Mucosa of rectum (tissue), 2 donors: ENCODE measurements around the gene PCDH8.

Source experiments
- H3K27ac ChIP-seq, 2 donors: one replicate each; pipeline ENCODE4 v1.7.0; 2013; ENCODE audit warnings: inconsistent platforms in 2 of 2, low read depth in 2 of 2, low read length in 2 of 2
- H3K27me3 ChIP-seq, 2 donors: one replicate each; pipeline ENCODE4 v1.7.0; 2013; ENCODE audit warnings: low read length in 2 of 2; ENCODE audit not compliant: control insufficient read depth in 2 of 2, insufficient read depth in 2 of 2
- H3K36me3 ChIP-seq, 2 donors: one replicate each; pipeline ENCODE4 v1.7.0; 2013; ENCODE audit warnings: low read length in 2 of 2; ENCODE audit not compliant: control insufficient read depth in 2 of 2, insufficient read depth in 2 of 2
- H3K4me1 ChIP-seq, 2 donors: one replicate each; pipeline ENCODE4 v1.7.0; 2013; ENCODE audit warnings: low read length in 2 of 2, mild to moderate bottlenecking in 1 of 2; ENCODE audit not compliant: control insufficient read depth in 2 of 2, insufficient read depth in 2 of 2
- H3K4me3 ChIP-seq, 2 donors: one replicate each; pipeline ENCODE4 v1.7.0; 2013; ENCODE audit warnings: low read length in 2 of 2
- H3K9ac ChIP-seq, 2 donors: one replicate each; pipeline ENCODE4 v1.7.0; 2013; ENCODE audit warnings: low read length in 2 of 2, low read depth in 1 of 2, mild to moderate bottlenecking in 1 of 2
- H3K9me3 ChIP-seq, 2 donors: one replicate each; pipeline ENCODE4 v1.7.0; 2013; ENCODE audit warnings: low read length in 2 of 2; ENCODE audit not compliant: control insufficient read depth in 2 of 2
- donor health status: healthy.
- donor health status: Normal muscosa, but diverticular disease.

The PCDH8 gene

DNA sequence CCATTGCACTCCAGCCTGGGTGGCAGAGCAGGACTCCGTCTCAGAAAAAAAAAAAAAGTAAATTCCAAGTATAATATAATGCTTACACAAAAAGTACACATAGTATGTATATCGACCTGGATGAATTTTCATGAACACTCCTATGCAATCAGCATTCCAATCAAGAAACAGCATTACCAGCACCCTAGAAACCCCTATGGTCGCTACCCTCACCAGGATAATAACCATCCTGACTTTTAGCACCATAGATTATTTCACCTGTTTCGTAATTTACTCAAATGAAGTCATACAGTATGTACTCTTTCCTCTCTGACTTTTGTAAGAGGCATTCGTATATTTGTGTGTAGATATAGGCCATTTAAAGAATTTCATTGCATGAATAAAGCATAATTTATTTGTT lies 47.6 kb downstream of the PCDH8 start:
- H3K36me3 ChIP-seq, result no peaks in the 10 kb centered on the region

GRCh38 chr13:52798770-52799430 lies 49.5 kb downstream of the PCDH8 start:
- no peak overlapping the region for H3K27ac ChIP-seq
- H3K9me3 ChIP-seq, result no peaks in the 10 kb centered on the region
- no peak overlapping the region for H3K4me3 ChIP-seq
- H3K4me1 ChIP-seq, result no peaks in the 10 kb centered on the region
- H3K36me3 ChIP-seq, result no peaks in the 10 kb centered on the region
- H3K9ac ChIP-seq, result no peak overlapping the region
- H3K27me3 ChIP-seq, result peaks cover 0 to 2% of the 10 kb centered on the region in 2 donors

More for the DNA sequence above, 47.6 kb downstream of the PCDH8 start:
- Histone ChIP-seq H3K9me3 (no peaks in the 10 kb centered on the region), H3K4me1 (no peaks in the 10 kb centered on the region), H3K9ac (no peak overlapping the region), H3K27me3 (peaks cover 0 to 2% of the 10 kb centered on the region in 2 donors), H3K27ac (no peak overlapping the region), H3K4me3 (no peak overlapping the region)

- no peaks in the 10 kb centered on the region for H3K4me1 ChIP-seq
- no peaks in the 10 kb centered on the region for H3K9me3 ChIP-seq
- H3K4me3 ChIP-seq, result no peak overlapping the region
- no peaks in the 10 kb centered on the region for H3K27me3 ChIP-seq
- H3K36me3 ChIP-seq, result no peaks in the 10 kb centered on the region
- H3K27ac ChIP-seq, result no peak overlapping the region
- no peak overlapping the region for H3K9ac ChIP-seq
Measured at GRCh38 chr13:52797176-52797575, 51.3 kb downstream of the PCDH8 start.

DNA sequence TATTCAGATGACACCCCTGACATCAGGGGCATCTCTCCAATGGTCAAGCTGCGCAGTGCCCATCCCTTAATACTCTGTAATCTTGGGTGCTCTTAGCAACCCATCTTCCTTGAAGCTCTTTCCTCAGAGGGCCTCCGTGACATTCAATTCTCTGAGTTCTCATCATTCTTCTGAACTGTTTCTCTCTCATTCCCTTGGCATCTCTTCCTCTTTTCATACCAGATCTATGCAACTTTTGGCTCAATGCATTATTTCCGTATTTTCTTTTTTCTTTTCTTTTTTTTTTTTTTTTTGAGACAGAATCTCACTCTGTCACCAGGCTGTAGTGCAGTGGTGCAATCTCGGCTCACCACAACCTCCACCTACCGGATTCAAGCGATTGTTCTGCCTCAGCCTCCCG lies 53.9 kb downstream of the PCDH8 start:
- Histone ChIP-seq H3K36me3 (no peaks in the 10 kb centered on the region), H3K27ac (no peak overlapping the region), H3K4me3 (no peak overlapping the region)

DNA sequence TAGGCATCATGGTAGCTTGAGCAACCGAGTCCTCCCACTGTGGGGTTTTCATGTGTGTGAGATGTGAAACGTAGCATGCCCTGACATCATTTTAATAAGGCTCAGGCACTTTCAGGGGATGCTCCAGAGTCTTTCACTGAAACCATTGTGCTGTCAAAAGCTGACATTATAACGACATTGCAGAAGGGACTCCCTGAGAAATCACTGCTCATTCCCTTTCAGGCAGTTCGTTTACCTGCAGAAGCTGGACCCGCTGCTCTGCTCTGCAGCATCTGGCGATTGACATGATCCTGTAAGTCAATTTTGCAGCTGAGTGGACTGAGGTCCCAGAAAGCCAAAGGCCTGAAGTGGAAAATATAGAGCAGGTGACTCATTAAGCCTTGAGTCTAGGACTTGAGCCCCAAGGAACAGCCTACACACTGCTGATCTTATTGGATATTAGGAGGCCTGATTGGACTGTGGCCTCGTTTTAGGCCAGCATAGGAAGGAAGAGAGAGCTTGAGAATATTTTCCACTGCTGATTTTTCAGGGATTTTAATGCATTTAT lies 54.9 kb downstream of the PCDH8 start:
- no peaks in the 10 kb centered on the region for H3K9me3 ChIP-seq
- H3K27me3 ChIP-seq, result no peaks in the 10 kb centered on the region
- no peak overlapping the region for H3K9ac ChIP-seq
- no peak overlapping the region for H3K4me3 ChIP-seq
- H3K36me3 ChIP-seq, result no peaks in the 10 kb centered on the region
- H3K4me1 ChIP-seq, result no peaks in the 10 kb centered on the region
- no peak overlapping the region for H3K27ac ChIP-seq

More for the DNA sequence above, 53.9 kb downstream of the PCDH8 start:
- Histone ChIP-seq H3K9ac (no peak overlapping the region), H3K4me1 (no peaks in the 10 kb centered on the region), H3K27me3 (no peaks in the 10 kb centered on the region), H3K9me3 (no peaks in the 10 kb centered on the region)
